Measurements from ENCODE around the gene DOCK2.

DNA sequence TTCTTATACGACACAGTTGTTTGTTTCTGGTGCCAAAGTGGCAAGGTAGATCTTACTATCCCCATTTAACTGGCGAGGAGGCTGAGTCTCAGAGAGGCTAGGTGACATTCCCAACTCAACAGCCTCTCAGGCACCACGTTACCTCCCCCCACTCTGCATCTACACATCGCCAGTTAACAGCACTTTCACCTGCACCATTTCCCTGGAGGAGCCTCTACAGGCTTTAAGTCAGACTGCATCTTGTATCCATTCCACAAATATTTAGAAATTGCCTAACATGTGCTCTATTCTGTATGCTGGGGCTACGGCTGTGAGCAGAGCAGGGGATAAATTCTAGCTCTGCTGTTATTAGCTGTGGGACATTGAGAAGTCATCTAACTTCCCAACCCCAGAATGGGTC lies 174.6 kb downstream of the DOCK2 start:
- TF ChIP-seq CTCF (IDR thresholded peaks at IDR 0.05) (no peak), POLR2AphosphoS5 (IDR thresholded peaks at IDR 0.05; ENCODE audit: low read depth, low read length) (no peak)
